B cell (primary cell): ENCODE data around the gene ZNF316. TPM values are rescaled to one million over a fixed set of nuclear protein-coding genes. Genes with fewer than 3 reads are reported as not detected.

Experiments used
- ATAC-seq: fragments of 200-7000 bp; cut with Tn5 transposase; one replicate; pipeline ENCODE4 v1.10.0; 2021; ENCODE audit warnings: low read depth, mild to moderate bottlenecking, moderate number of reproducible peaks, moderate library complexity
- CTCF ChIA-PET: fragments of 350-600 bp; sonication (Branson Sonifier 250); formaldehyde crosslinking; loops from one replicate; lab custom pipeline; 2021; ENCODE audit warnings: antibody characterized with exemption, inconsistent platforms; lab: Charles Lee
- POLR2A ChIA-PET: fragments of 350-600 bp; sonication (Branson Sonifier 250); formaldehyde crosslinking; loops from one replicate; lab custom pipeline; 2021; ENCODE audit warnings: antibody characterized with exemption; lab: Charles Lee
- DNase-seq: peaks from one replicate; pipeline ENCODE4 v3.0.0; 2013
- H2AFZ ChIP-seq: 2 replicates; pipeline ENCODE4 v1.6.1; 2012; ENCODE audit warnings: mild to moderate bottlenecking, low read depth, low read length; ENCODE audit not compliant: insufficient read depth, poor library complexity, severe bottlenecking
- H3K27ac ChIP-seq, 2 donors: 1 replicate in 1 of 2; 2 replicates in 1 of 2; pipeline ENCODE4 v1.5.1; 2012 to 2013; ENCODE audit warnings: low read length in 2 of 2, mild to moderate bottlenecking in 2 of 2, moderate library complexity in 1 of 2
- H3K27me3 ChIP-seq, 4 experiments: fragments of 200-600 bp in 1 of 4; sonication (generic) in 1 of 4; replicated peaks in 1 of 4; 1 replicate in 2 of 4; 2 replicates in 2 of 4; pipeline versions ENCODE4 v1.6.1 to v1.7.0; 2013 to 2016; ENCODE audit warnings: low read length in 3 of 4, mild to moderate bottlenecking in 2 of 4, mixed read lengths in 1 of 4, moderate library complexity in 1 of 4; ENCODE audit not compliant: insufficient read depth in 4 of 4, control insufficient read depth in 3 of 4; ENCODE audit errors: control extremely low read depth in 1 of 4
- H3K36me3 ChIP-seq, 2 experiments: replicated peaks in 1 of 2; 1 replicate in 1 of 2; 2 replicates in 1 of 2; pipeline versions ENCODE4 v1.6.1 to v1.7.1; 2013; ENCODE audit warnings: low read length in 1 of 2; ENCODE audit not compliant: insufficient read depth in 2 of 2, control insufficient read depth in 1 of 2; ENCODE audit errors: control extremely low read depth in 1 of 2, extremely low read depth in 1 of 2
- H3K4me1 ChIP-seq, 2 donors: fragments of 200-600 bp in 1 of 2; sonication (generic) in 1 of 2; 1 replicate in 1 of 2; 2 replicates in 1 of 2; pipeline versions ENCODE4 v1.5.1 to v1.6.1; 2013 to 2017; ENCODE audit warnings: low read length in 2 of 2; ENCODE audit not compliant: control insufficient read depth in 2 of 2, insufficient read depth in 2 of 2
- H3K4me2 ChIP-seq: replicated peaks from 2 replicates; pipeline ENCODE3; 2012; ENCODE audit warnings: mild to moderate bottlenecking, low read depth, low read length; ENCODE audit not compliant: poor library complexity, severe bottlenecking
- H3K4me3 ChIP-seq, 5 experiments: fragments of 200-600 bp in 1 of 5; sonication (generic) in 1 of 5; 1 replicate in 3 of 5; 2 replicates in 2 of 5; pipeline versions ENCODE4 v1.5.1 to v1.7.0; 2011 to 2016; ENCODE audit warnings: low read length in 4 of 5, mild to moderate bottlenecking in 4 of 5, low read depth in 2 of 5, control low read depth in 1 of 5, moderate library complexity in 1 of 5; ENCODE audit not compliant: insufficient read depth in 1 of 5; ENCODE audit errors: control extremely low read depth in 1 of 5, extremely low read depth in 1 of 5
- H3K79me2 ChIP-seq: fragments of 200-600 bp; sonication (generic); one replicate; pipeline ENCODE4 v1.6.0; 2016; ENCODE audit warnings: low read length; ENCODE audit not compliant: control insufficient read depth, insufficient read depth
- H3K9ac ChIP-seq: fragments of 200-600 bp; sonication (generic); 2 replicates; pipeline ENCODE4 v1.6.1; 2017; ENCODE audit warnings: mild to moderate bottlenecking, low read length, moderate library complexity
- H3K9me3 ChIP-seq, 3 donors: one replicate each; pipeline versions ENCODE4 v1.6.1 to v1.7.1; 2013; ENCODE audit warnings: low read length in 2 of 3; ENCODE audit not compliant: control insufficient read depth in 2 of 3, insufficient read depth in 1 of 3; ENCODE audit errors: control extremely low read depth in 1 of 3
- H4K20me1 ChIP-seq: 2 replicates; pipeline ENCODE4 v1.6.0; 2012; ENCODE audit warnings: mild to moderate bottlenecking, low read length; ENCODE audit not compliant: insufficient read depth, control insufficient read depth, poor library complexity, severe bottlenecking
- H3K27ac Mint-ChIP-seq: one replicate; pipeline ENCODE4 v1.8.0; 2021; ENCODE audit warnings: mixed read lengths
- H3K27me3 Mint-ChIP-seq: one replicate; pipeline ENCODE4 v1.8.0; 2021; ENCODE audit warnings: mixed read lengths
- H3K4me1 Mint-ChIP-seq: one replicate; pipeline ENCODE4 v1.8.0; 2021; ENCODE audit warnings: mixed read lengths
- H3K4me3 Mint-ChIP-seq: one replicate; pipeline ENCODE4 v1.8.0; 2021; ENCODE audit warnings: mixed read lengths
- H3K9me3 Mint-ChIP-seq: one replicate; pipeline ENCODE4 v1.8.0; 2022; ENCODE audit warnings: mixed read lengths; ENCODE audit not compliant: insufficient read depth
- EZH2 ChIP-seq: IDR thresholded peaks from 2 replicates; pipeline ENCODE4 v1.6.1; 2012; ENCODE audit warnings: borderline replicate concordance, low read depth, mild to moderate bottlenecking, moderate library complexity, low read length; ENCODE audit not compliant: insufficient read depth, poor library complexity, severe bottlenecking
- WGBS: methylation state at CpG from one replicate; pipeline ENCODE4 v1.1.5; 2013; ENCODE audit warnings: missing lambda C conversion rate; ENCODE audit not compliant: insufficient coverage; 5-methylcytosine and 5-hydroxymethylcytosine counted together
- intact Hi-C: fragments of 100-400 bp; cut with micrococcal nuclease; formaldehyde crosslinking; loops from one replicate; pipeline ENCODE4 v1.10.0; 2022
- polyA plus RNA-seq: library from polyadenylated mRNA; depleted of rRNA; stranded (reverse); fragments of >200 nt; gene quantifications from 2 replicates; pipeline ENCODE4 v1.2.3, GENCODE V29; 2012
- total RNA-seq, 2 donors: library from RNA; stranded (reverse); fragments of 120-200 nt in 1 of 2; gene quantifications; 1 replicate in 1 of 2; 2 replicates in 1 of 2; pipeline versions ENCODE4 v1.2.3 to v1.2.4, GENCODE V29; 2013 to 2022
- TF ChIP-seq, protein P1 (sequence below): fragments of 200-600 bp; IDR thresholded peaks from one replicate; pipeline ENCODE4 v1.8.0; 2022; ENCODE audit warnings: antibody characterized with exemption, mild to moderate bottlenecking

ZNF316 gene
- total and polyA plus RNA-seq, 2 donors (not counting 1 experiment from before 2014, with no cell fraction given) = 43.6 to 72.6 TPM

GRCh38 chr7:6641305-6642035, 4.4 kb downstream of the ZNF316 start:
- H3K4me3 Mint-ChIP-seq = no peak overlapping the region
- H3K9me3 ChIP-seq = peaks cover 0 to 3% (median 0%) of the 10 kb centered on the region in 3 donors
- no peak overlapping the region for H3K27ac Mint-ChIP-seq
- H3K27ac ChIP-seq = no peak overlapping the region
- intact Hi-C loops = no loop called here
- H3K79me2 ChIP-seq = peaks cover 45% of the 10 kb centered on the region
- no peaks in the 10 kb centered on the region for H3K27me3 Mint-ChIP-seq
- no peak overlapping the region for H3K4me3 ChIP-seq
- DNase-seq (no peak), ATAC-seq (no peak)
- H3K9me3 Mint-ChIP-seq = no peaks in the 10 kb centered on the region
- H3K4me1 ChIP-seq = peaks cover 11 to 20% of the 10 kb centered on the region in 2 donors
- H2AFZ ChIP-seq = no peak overlapping the region
- H3K27me3 ChIP-seq = no peaks in the 10 kb centered on the region
- H3K36me3 ChIP-seq = peaks cover 1 to 69% of the 10 kb centered on the region in 2 experiments
- H4K20me1 ChIP-seq = peaks cover 60% of the 10 kb centered on the region
- ChIA-PET POLR2A (no interaction called here), CTCF (no interaction called here)
- peaks cover 24% of the 10 kb centered on the region for H3K4me1 Mint-ChIP-seq
- no peak overlapping the region for H3K9ac ChIP-seq
- 91% methylated on average over 14 of the region's 15 CpGs for WGBS
- H3K4me2 ChIP-seq = no peak overlapping the region
- TF ChIP-seq, protein P1, sequence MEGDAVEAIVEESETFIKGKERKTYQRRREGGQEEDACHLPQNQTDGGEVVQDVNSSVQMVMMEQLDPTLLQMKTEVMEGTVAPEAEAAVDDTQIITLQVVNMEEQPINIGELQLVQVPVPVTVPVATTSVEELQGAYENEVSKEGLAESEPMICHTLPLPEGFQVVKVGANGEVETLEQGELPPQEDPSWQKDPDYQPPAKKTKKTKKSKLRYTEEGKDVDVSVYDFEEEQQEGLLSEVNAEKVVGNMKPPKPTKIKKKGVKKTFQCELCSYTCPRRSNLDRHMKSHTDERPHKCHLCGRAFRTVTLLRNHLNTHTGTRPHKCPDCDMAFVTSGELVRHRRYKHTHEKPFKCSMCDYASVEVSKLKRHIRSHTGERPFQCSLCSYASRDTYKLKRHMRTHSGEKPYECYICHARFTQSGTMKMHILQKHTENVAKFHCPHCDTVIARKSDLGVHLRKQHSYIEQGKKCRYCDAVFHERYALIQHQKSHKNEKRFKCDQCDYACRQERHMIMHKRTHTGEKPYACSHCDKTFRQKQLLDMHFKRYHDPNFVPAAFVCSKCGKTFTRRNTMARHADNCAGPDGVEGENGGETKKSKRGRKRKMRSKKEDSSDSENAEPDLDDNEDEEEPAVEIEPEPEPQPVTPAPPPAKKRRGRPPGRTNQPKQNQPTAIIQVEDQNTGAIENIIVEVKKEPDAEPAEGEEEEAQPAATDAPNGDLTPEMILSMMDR = no peak
- TF ChIP-seq EZH2 = no peak

DNA sequence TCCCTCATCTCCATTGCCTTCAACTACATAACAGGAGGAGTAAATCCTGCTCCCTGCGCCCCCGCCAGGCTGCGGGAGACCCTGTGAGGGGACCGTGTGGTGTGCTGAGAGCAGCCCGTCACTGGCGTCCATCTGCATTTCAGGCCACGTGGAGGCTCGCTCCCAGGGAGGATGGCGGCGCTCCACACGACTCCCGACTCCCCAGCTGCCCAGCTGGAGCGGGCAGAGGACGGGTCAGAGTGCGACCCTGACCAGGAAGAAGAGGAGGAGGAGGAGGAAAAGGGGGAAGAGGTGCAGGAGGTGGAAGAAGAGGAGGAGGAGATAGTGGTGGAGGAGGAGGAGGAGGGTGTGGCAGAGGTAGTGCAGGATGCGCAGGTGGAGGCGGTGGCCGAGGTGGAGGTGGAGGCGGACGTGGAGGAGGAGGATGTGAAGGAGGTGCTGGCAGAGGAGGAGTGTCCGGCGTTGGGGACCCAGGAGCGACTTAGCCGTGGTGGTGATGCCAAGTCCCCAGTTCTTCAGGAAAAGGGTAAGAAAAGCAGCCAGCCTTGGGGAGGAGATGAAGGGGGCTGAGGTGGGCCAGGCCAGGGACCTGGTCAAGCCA, 5.2 kb downstream of the ZNF316 start:
- H3K4me3 Mint-ChIP-seq = no peak overlapping the region
- POLR2A ChIA-PET = no interaction called here
- no peaks in the 10 kb centered on the region for H3K27me3 ChIP-seq
- H3K9ac ChIP-seq = no peak overlapping the region
- CTCF ChIA-PET = no interaction called here
- TF ChIP-seq EZH2 = no peak
- TF ChIP-seq, protein P1 = no peak
- H3K4me3 ChIP-seq = no peak overlapping the region
- WGBS = 98% methylated on average over 24 of the region's 24 CpGs
- no peak overlapping the region for H3K4me2 ChIP-seq
- intact Hi-C loops = no loop called here
- H3K9me3 Mint-ChIP-seq = no peaks in the 10 kb centered on the region
- no peak overlapping the region for H3K27ac ChIP-seq
- no peaks in the 10 kb centered on the region for H3K27me3 Mint-ChIP-seq
- H3K36me3 ChIP-seq = peaks cover 1 to 73% of the 10 kb centered on the region in 2 experiments
- peaks cover 50% of the 10 kb centered on the region for H3K79me2 ChIP-seq
- peaks cover 23% of the 10 kb centered on the region for H3K4me1 Mint-ChIP-seq
- ATAC-seq (no peak), DNase-seq (no peak)
- H3K27ac Mint-ChIP-seq = no peak overlapping the region
- H2AFZ ChIP-seq = no peak overlapping the region
- H4K20me1 ChIP-seq = peaks cover 69% of the 10 kb centered on the region
- H3K4me1 ChIP-seq = peaks cover 9 to 17% of the 10 kb centered on the region in 2 donors
- peaks cover 0 to 3% (median 0%) of the 10 kb centered on the region in 3 donors for H3K9me3 ChIP-seq
